Renal cortical epithelial cell (primary cell): ENCODE measurements around the gene ACTR6. TPM values are rescaled to one million over a fixed set of nuclear protein-coding genes. Genes with fewer than 3 reads are reported as not detected.

Experiments used
- DNase-seq: peaks from one replicate; pipeline ENCODE4 v3.0.0-alpha.2; 2011; ENCODE audit warnings: low read depth
- total RNA-seq: library from RNA; depleted of rRNA; stranded (reverse); fragments of >200 nt; gene quantifications from 2 replicates; pipeline ENCODE4 v1.2.3, GENCODE V29; 2014

ACTR6 gene
- total RNA-seq, 1 donor from 2014 or later: 22.9 TPM

- DNase-seq: peak; percentile 93
These were observed 66.4 kb downstream of the ACTR6 start, which contains the start of the genes DEPDC4 and SCYL2 for GRCh38 chr12:100266835-100267602. TSS of gene DEPDC4 (minus strand) at chr12:100267079. CDS start at chr12:100267076, 3 bp downstream. TSS of gene SCYL2 (plus strand) at chr12:100267177. CDS start at chr12:100282971, 15,794 bp downstream.

DNA sequence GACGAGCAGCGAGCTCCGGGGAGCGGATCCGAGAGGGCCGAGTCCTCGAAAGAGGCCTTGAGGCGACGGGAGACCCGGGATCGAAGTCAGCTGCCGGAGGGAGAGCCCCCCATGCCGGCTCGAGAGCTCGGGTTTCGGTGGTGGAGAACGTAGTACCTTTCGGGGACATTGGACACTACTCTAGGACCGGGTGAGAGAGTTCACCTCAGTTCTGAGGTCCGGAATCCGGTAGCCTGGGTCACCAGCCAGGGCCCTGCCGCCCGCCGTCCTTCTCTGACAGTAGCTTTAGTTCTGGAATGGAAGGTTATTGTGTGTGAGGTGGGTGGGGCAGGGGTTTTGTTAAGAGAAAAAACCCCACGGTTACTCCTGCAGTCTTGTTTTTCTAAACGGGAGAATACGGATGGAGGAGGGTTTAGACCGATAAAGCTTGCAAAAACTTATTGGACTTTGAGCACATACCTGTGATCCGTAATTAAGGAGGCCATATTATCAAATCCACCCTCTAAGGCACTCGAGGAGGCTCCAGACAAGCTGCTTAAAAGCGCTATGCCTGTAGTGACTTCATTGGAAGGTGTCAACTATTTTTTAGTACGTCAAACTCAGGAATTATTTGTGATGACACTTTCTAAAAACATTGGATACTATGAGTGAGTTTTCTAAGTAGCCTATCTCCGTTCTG, 67.1 kb downstream of the ACTR6 start:
- peak; percentile 30 for DNase-seq

DNA sequence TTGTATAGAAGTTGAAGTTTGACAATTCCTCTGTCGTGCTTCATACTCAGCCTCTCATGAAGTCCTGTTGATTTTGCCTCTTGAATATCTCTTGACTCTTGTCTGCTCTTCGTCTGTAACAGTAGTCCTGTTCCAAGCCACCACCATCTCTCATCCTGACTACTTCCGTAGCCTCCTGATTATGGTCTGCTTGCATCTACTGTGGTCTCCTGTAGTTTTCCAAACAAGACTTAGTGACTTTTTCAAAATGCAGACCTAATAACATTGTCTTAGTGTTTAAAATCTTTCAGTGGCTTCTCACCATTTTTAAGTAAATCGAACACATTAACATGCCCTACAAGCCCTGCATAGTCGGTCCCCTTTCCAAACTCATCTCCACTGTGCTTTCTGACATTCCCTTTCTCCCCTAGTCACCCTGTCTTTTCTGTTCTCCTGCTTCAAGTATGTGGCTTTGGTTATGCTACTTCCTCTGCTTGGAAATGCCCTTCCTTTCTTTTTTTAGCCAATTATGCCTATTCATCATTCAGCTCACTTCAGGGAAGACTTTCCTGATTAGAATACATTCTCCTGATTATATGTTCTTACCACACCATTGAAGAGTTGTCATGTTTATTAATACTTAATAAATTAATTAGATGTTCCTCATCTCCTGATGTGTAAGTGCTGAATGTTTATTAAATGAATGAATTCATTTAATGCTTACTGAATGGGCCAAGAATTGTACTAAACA, 68.4 kb downstream of the ACTR6 start:
- DNase-seq: peak; percentile 8

GRCh38 chr12:100273782-100274181, 73.2 kb downstream of the ACTR6 start:
- DNase-seq: no peak

Other genes starting within 250 kb of the ACTR6 start
- gene ANKS1B, start 215.9 kb upstream of the ACTR6 start, total RNA-seq: 5.6 and 6.9 TPM in 2 replicates
- gene BLTP3B, start 57.9 kb upstream of the ACTR6 start, total RNA-seq: 23.3 and 30.0 TPM in 2 replicates
- 1.9 and 2.4 TPM in 2 replicates for gene DEPDC4, start 66.3 kb downstream of the ACTR6 start, total RNA-seq
- 42.5 and 66.1 TPM in 2 replicates for gene SCYL2, start 66.4 kb downstream of the ACTR6 start, total RNA-seq
- under 0.01 and 0.30 TPM in 2 replicates for gene SLC17A8, start 156.3 kb downstream of the ACTR6 start, total RNA-seq